H1 (cell line): Measurements from ENCODE around the gene CACNA2D3. TPM values are rescaled to one million over a fixed set of nuclear protein-coding genes. Genes with fewer than 3 reads are reported as not detected.

Experiments
- CTCF ChIA-PET: fragments of 300-600 bp; sonication (Branson Sonifier 250); formaldehyde crosslinking; loops from one replicate; lab custom pipeline; 2021; ENCODE audit not compliant: partially characterized antibody; lab: Charles Lee
- POLR2A ChIA-PET: fragments of 300-600 bp; sonication (Branson Sonifier 250); formaldehyde crosslinking; loops from one replicate; lab custom pipeline; 2021; ENCODE audit warnings: inconsistent platforms; ENCODE audit not compliant: partially characterized antibody; lab: Charles Lee
- DNase-seq, 2 experiments: peaks; one replicate each; pipeline versions ENCODE4 v3.0.0 to v3.0.0-alpha.2; 2010 to 2022; ENCODE audit warnings: low spot score in 2 of 2, low read depth in 1 of 2, mixed read lengths in 1 of 2
- FAIRE-seq: peaks from 2 replicates; lab custom pipeline; 2011; peaks lifted over from hg19 to GRCh38; lab: Jason Lieb, UNC
- H2AFZ ChIP-seq: 2 replicates; pipeline ENCODE4 v1.8.1; 2012; ENCODE audit warnings: low read length, inconsistent platforms
- H2AK5ac ChIP-seq: 2 replicates; pipeline ENCODE4 v1.6.1; 2013; ENCODE audit warnings: low read depth, low read length
- H2BK120ac ChIP-seq: replicated peaks from 2 replicates; pipeline ENCODE3; 2013; ENCODE audit warnings: low read depth, low read length, inconsistent platforms
- H2BK12ac ChIP-seq: 2 replicates; pipeline ENCODE4 v1.6.1; 2013; ENCODE audit warnings: low read depth, low read length
- H2BK15ac ChIP-seq: 2 replicates; pipeline ENCODE4 v1.6.1; 2013; ENCODE audit warnings: low read length
- H2BK20ac ChIP-seq: 2 replicates; pipeline ENCODE4 v1.6.1; 2013; ENCODE audit warnings: low read length
- H2BK5ac ChIP-seq: 2 replicates; pipeline ENCODE4 v1.6.1; 2013; ENCODE audit warnings: low read depth, low read length
- H3K14ac ChIP-seq: 2 replicates; pipeline ENCODE4 v1.6.1; 2013; ENCODE audit warnings: inconsistent platforms; ENCODE audit not compliant: insufficient read length
- H3K18ac ChIP-seq: 2 replicates; pipeline ENCODE4 v1.6.1; 2013; ENCODE audit warnings: low read length; ENCODE audit errors: extremely low read depth
- H3K23ac ChIP-seq: 2 replicates; pipeline ENCODE4 v1.6.1; 2013; ENCODE audit warnings: inconsistent platforms; ENCODE audit not compliant: insufficient read length
- H3K23me2 ChIP-seq: 2 replicates; pipeline ENCODE4 v1.6.1; 2013; ENCODE audit warnings: low read depth, low read length
- H3K27ac ChIP-seq: 2 replicates; pipeline ENCODE4 v1.6.1; 2011; ENCODE audit warnings: low read depth, low read length, inconsistent platforms
- H3K27me3 ChIP-seq, 4 experiments: replicated peaks in 1 of 4; 1 replicate in 1 of 4; 2 replicates in 3 of 4; pipeline versions ENCODE4 v1.6.1 to v1.8.1; 2011 to 2013; ENCODE audit warnings: low read length in 3 of 4, mild to moderate bottlenecking in 3 of 4, inconsistent platforms in 2 of 4, mixed read lengths in 2 of 4, moderate library complexity in 1 of 4; ENCODE audit not compliant: control insufficient read depth in 3 of 4, insufficient read depth in 3 of 4; ENCODE audit errors: extremely low read depth in 1 of 4
- H3K36me3 ChIP-seq, 4 experiments: 2 replicates each; pipeline versions ENCODE4 v1.6.1 to v1.8.1; 2011 to 2013; ENCODE audit warnings: mild to moderate bottlenecking in 4 of 4, low read length in 3 of 4, moderate library complexity in 2 of 4, control low read depth in 1 of 4, inconsistent platforms in 1 of 4; ENCODE audit not compliant: insufficient read depth in 4 of 4, control insufficient read depth in 2 of 4
- H3K4ac ChIP-seq: replicated peaks from 2 replicates; pipeline ENCODE3; 2013; ENCODE audit warnings: low read length, low read depth, mixed read lengths, inconsistent platforms; ENCODE audit not compliant: insufficient read length
- H3K4me1 ChIP-seq, 4 experiments: replicated peaks in 1 of 4; 1 replicate in 1 of 4; 2 replicates in 3 of 4; pipeline versions ENCODE4 v1.6.1 to v1.8.1; 2011 to 2013; ENCODE audit warnings: low read length in 3 of 4, inconsistent platforms in 2 of 4, mixed read lengths in 1 of 4; ENCODE audit not compliant: insufficient read depth in 4 of 4, control insufficient read depth in 3 of 4
- H3K4me2 ChIP-seq, 2 experiments: 2 replicates each; pipeline versions ENCODE4 v1.6.1 to v1.8.1; 2011 to 2013; ENCODE audit warnings: low read depth in 2 of 2, low read length in 2 of 2, control low read depth in 1 of 2, inconsistent platforms in 1 of 2, mild to moderate bottlenecking in 1 of 2; ENCODE audit not compliant: insufficient read depth in 1 of 2
- H3K4me3 ChIP-seq, 4 experiments: fragments of 200-600, 300-600 bp in 1 of 4; sonication (generic), shearing (Covaris generic), sonication (Bioruptor Twin) in 1 of 4; 2 replicates each; pipeline versions ENCODE4 v1.5.1 to v1.8.1; 2011 to 2016; ENCODE audit warnings: low read length in 4 of 4, low read depth in 3 of 4, control low read depth in 2 of 4, inconsistent platforms in 2 of 4, mild to moderate bottlenecking in 2 of 4, mixed read lengths in 1 of 4, moderate library complexity in 1 of 4; ENCODE audit not compliant: insufficient read depth in 2 of 4; ENCODE audit errors: extremely low read depth in 1 of 4
- H3K56ac ChIP-seq: replicated peaks from 2 replicates; pipeline ENCODE3; 2013; ENCODE audit warnings: low read depth, mild to moderate bottlenecking, mixed read lengths, low read length, inconsistent platforms; ENCODE audit not compliant: insufficient read length
- H3K79me1 ChIP-seq: 2 replicates; pipeline ENCODE4 v1.6.1; 2013; ENCODE audit warnings: low read depth, low read length, control low read depth
- H3K79me2 ChIP-seq, 2 experiments: 2 replicates each; pipeline versions ENCODE4 v1.6.1 to v1.8.1; 2012 to 2013; ENCODE audit warnings: low read length in 2 of 2, mild to moderate bottlenecking in 2 of 2, inconsistent platforms in 1 of 2; ENCODE audit not compliant: insufficient read depth in 2 of 2, control insufficient read depth in 1 of 2
- H3K9ac ChIP-seq, 4 experiments: replicated peaks in 1 of 4; 1 replicate in 1 of 4; 2 replicates in 3 of 4; pipeline versions ENCODE4 v1.6.1 to v1.8.1; 2011 to 2013; ENCODE audit warnings: low read depth in 3 of 4, low read length in 3 of 4, control low read depth in 2 of 4, mild to moderate bottlenecking in 2 of 4, moderate library complexity in 2 of 4, inconsistent platforms in 1 of 4; ENCODE audit errors: extremely low read depth in 1 of 4
- H3K9me3 ChIP-seq, 2 experiments: 2 replicates each; pipeline versions ENCODE4 v1.6.1 to v1.8.1; 2012 to 2013; ENCODE audit warnings: mild to moderate bottlenecking in 2 of 2, moderate library complexity in 2 of 2, control low read depth in 1 of 2, inconsistent platforms in 1 of 2, low read depth in 1 of 2, low read length in 1 of 2, mixed read lengths in 1 of 2; ENCODE audit not compliant: insufficient read depth in 2 of 2
- H4K20me1 ChIP-seq, 2 experiments: replicated peaks in 1 of 2; 2 replicates each; pipeline versions ENCODE3 to v1.8.1; 2011 to 2013; ENCODE audit warnings: inconsistent platforms in 2 of 2, low read length in 2 of 2, mild to moderate bottlenecking in 1 of 2; ENCODE audit not compliant: insufficient read depth in 2 of 2, control insufficient read depth in 1 of 2
- H4K5ac ChIP-seq: 2 replicates; pipeline ENCODE4 v1.6.1; 2013; ENCODE audit warnings: low read length, low read depth, mixed read lengths, inconsistent platforms; ENCODE audit not compliant: insufficient read length
- H4K8ac ChIP-seq: 2 replicates; pipeline ENCODE4 v1.8.0; 2013; ENCODE audit warnings: mild to moderate bottlenecking, moderate library complexity, low read length, inconsistent platforms; ENCODE audit not compliant: insufficient read depth; ENCODE audit errors: extremely low read depth
- H4K91ac ChIP-seq: replicated peaks from 2 replicates; pipeline ENCODE3; 2013; ENCODE audit warnings: low read length, mixed read lengths, inconsistent platforms; ENCODE audit not compliant: insufficient read length
- CEBPB ChIP-seq: IDR thresholded peaks from 2 replicates; pipeline ENCODE4 v1.6.1; 2012; ENCODE audit warnings: low read depth, low read length
- POLR2A ChIP-seq, 2 experiments: IDR thresholded peaks; 1 replicate in 1 of 2; 2 replicates in 1 of 2; pipeline ENCODE4 v1.6.1; 2011; ENCODE audit warnings: low read depth in 2 of 2, low read length in 2 of 2, mild to moderate bottlenecking in 2 of 2; ENCODE audit errors: control extremely low read depth in 1 of 2
- SIX5 ChIP-seq: IDR thresholded peaks from 2 replicates; pipeline ENCODE4 v1.6.1; 2011; ENCODE audit warnings: mild to moderate bottlenecking, low read depth, low read length
- WGBS, 2 experiments: shearing (Covaris generic) in 1 of 2; methylation state at CpG; one replicate each; pipeline versions ENCODE4 v1.1.6 to v1.1.7; 2013 to 2015; ENCODE audit warnings: low lambda C conversion rate in 2 of 2, mixed read lengths in 2 of 2, inconsistent platforms in 1 of 2, low coverage in 1 of 2, missing lambda C conversion rate in 1 of 2; ENCODE audit not compliant: insufficient replicate concordance in 2 of 2, insufficient coverage in 1 of 2, insufficient read length in 1 of 2; ENCODE audit errors: extremely low coverage in 1 of 2, missing lambda C conversion rate in 1 of 2; 5-methylcytosine and 5-hydroxymethylcytosine counted together
- polyA plus RNA-seq, 7 experiments: library from polyadenylated mRNA; depleted of rRNA in 3 of 7; stranded (reverse) in 5 of 7; unstranded in 2 of 7; fragments of >200 nt in 5 of 7; fragments of 200-250 nt in 2 of 7; gene quantifications; 1 replicate in 5 of 7; 2 replicates in 1 of 7; 4 replicates in 1 of 7; pipeline versions ENCODE4 v1.2.1 to v1.2.3, GENCODE V29; 2011 to 2013; ENCODE audit warnings: missing spikeins in 2 of 7, mixed read lengths in 2 of 7
- total RNA-seq: library from RNA; stranded (reverse); fragmentation: NEBNext Ultra II Directional; extraction: Animal tissue kit (Norgen Biotek cat#: 25700); gene quantifications from 2 replicates; pipeline ENCODE4 v1.2.1, GENCODE V29; 2021

CACNA2D3 gene
- total and polyA plus RNA-seq, 2 of the 8 experiments (the other 6 are each of a cell fraction or from before 2014, with no cell fraction given) = 1.5 to 1.8 TPM

- no peak overlapping the region for H2BK12ac ChIP-seq
- no peak overlapping the region for H3K9ac ChIP-seq
- no peaks in the 10 kb centered on the region for H3K27me3 ChIP-seq
- no peak overlapping the region for H2BK20ac ChIP-seq
- no peak overlapping the region for H4K5ac ChIP-seq
- no peak overlapping the region for H2BK5ac ChIP-seq
- H3K79me1 ChIP-seq = no peaks in the 10 kb centered on the region
- no peak overlapping the region for H3K4me3 ChIP-seq
- no peak overlapping the region for H2BK120ac ChIP-seq
- H2AFZ ChIP-seq = no peak overlapping the region
- H3K23me2 ChIP-seq = no peaks in the 10 kb centered on the region
- DNase-seq (no peak), FAIRE-seq (no peak)
- H2AK5ac ChIP-seq = no peak overlapping the region
- H3K36me3 ChIP-seq = no peaks in the 10 kb centered on the region
- TF ChIP-seq CEBPB = peak; percentile 22; the same call in 1 of the 2 replicates
- no peak for TF ChIP-seq SIX5
- TF ChIP-seq POLR2A (IDR thresholded peaks at IDR 0.05; ENCODE audit: control extremely low read depth in 1 of 2, low read depth in 2 of 2, low read length in 2 of 2) = no peak
- no peaks in the 10 kb centered on the region for H3K9me3 ChIP-seq
- H3K4ac ChIP-seq = no peak overlapping the region
- H3K4me2 ChIP-seq = no peak overlapping the region
- ChIA-PET POLR2A (no interaction called here), CTCF (interaction anchor here (3.8 to 4.7 kb wide), 3 partner anchors 16 to 420 kb away, joined by 14 to 28 read pairs (median 28); no protein-coding TSS in a partner anchor)
- no peak overlapping the region for H3K23ac ChIP-seq
- no peak overlapping the region for H3K56ac ChIP-seq
- peaks cover 0 to 2% (median 0%) of the 10 kb centered on the region in 4 experiments; a peak in 2 of 7 replicates for H3K4me1 ChIP-seq
- H3K18ac ChIP-seq = no peak overlapping the region
- no peak overlapping the region for H3K27ac ChIP-seq
- WGBS, 2 experiments = 57% methylated on average over 4 of the region's 4 CpGs; no CpG with 5 or more reads in 1 of the 2 experiments
- no peak overlapping the region for H3K14ac ChIP-seq
- no peaks in the 10 kb centered on the region for H4K20me1 ChIP-seq
- H3K79me2 ChIP-seq = no peaks in the 10 kb centered on the region
- no peak overlapping the region for H2BK15ac ChIP-seq
- no peak overlapping the region for H4K91ac ChIP-seq
- no peak overlapping the region for H4K8ac ChIP-seq
Observed at GRCh38 chr3:54358316-54358715, 236.0 kb downstream of the CACNA2D3 start.
